Esophagus muscularis mucosa (tissue), 4 donors: ENCODE measurements around the gene QSOX2.

Experiments used
- EP300 ChIP-seq: sonication (generic); formaldehyde crosslinking; IDR thresholded peaks from one replicate; pipeline ENCODE4 v1.6.1; 2017; ENCODE audit warnings: antibody characterized with exemption
- POLR2A ChIP-seq: fragments of 450-650 bp; IDR thresholded peaks from one replicate; pipeline ENCODE4 v1.6.1; 2017; ENCODE audit warnings: antibody characterized with exemption, moderate library complexity, mild to moderate bottlenecking, low read depth
- TF ChIP-seq, protein P1 (sequence below), 3 experiments: fragments of 200-600 bp in 2 of 3; fragments of 450-650 bp in 1 of 3; sonication (generic) in 2 of 3; IDR thresholded peaks; one replicate each; pipeline ENCODE4 v1.5.1; 2017 to 2019; ENCODE audit warnings: antibody characterized with exemption in 3 of 3, mild to moderate bottlenecking in 2 of 3, moderate library complexity in 1 of 3

GRCh38 chr9:136190237-136190601, 55.4 kb downstream of the QSOX2 start:
- TF ChIP-seq, protein P1, sequence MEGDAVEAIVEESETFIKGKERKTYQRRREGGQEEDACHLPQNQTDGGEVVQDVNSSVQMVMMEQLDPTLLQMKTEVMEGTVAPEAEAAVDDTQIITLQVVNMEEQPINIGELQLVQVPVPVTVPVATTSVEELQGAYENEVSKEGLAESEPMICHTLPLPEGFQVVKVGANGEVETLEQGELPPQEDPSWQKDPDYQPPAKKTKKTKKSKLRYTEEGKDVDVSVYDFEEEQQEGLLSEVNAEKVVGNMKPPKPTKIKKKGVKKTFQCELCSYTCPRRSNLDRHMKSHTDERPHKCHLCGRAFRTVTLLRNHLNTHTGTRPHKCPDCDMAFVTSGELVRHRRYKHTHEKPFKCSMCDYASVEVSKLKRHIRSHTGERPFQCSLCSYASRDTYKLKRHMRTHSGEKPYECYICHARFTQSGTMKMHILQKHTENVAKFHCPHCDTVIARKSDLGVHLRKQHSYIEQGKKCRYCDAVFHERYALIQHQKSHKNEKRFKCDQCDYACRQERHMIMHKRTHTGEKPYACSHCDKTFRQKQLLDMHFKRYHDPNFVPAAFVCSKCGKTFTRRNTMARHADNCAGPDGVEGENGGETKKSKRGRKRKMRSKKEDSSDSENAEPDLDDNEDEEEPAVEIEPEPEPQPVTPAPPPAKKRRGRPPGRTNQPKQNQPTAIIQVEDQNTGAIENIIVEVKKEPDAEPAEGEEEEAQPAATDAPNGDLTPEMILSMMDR (IDR thresholded peaks at IDR 0.05), result no peak
- TF ChIP-seq POLR2A, result no peak
- no peak for TF ChIP-seq EP300
